GM21381 (cell line): Measurements from ENCODE around the gene PSRC1.
"Not testable (repeated sequence)": the region's sequence is repeated elsewhere in the genome, so short reads cannot be mapped to it uniquely, and the experiment has no call there.

Experiments used
- ATAC-seq: cut with Tn5 transposase; IDR thresholded peaks from one replicate; pipeline ENCODE4 v1.9.1; 2021; ENCODE audit warnings: mild to moderate bottlenecking, moderate library complexity; ENCODE audit not compliant: unreplicated experiment

Gene PSRC1

GRCh38 chr1:109296782-109297181 lies 13.8 kb upstream of the PSRC1 start:
- ATAC-seq: no peak

GRCh38 chr1:109295712-109296415 lies 12.9 kb upstream of the PSRC1 start:
- no peak for ATAC-seq

GRCh38 chr1:109294481-109294880 lies 11.5 kb upstream of the PSRC1 start:
- ATAC-seq: no peak

- ATAC-seq: no peak
Observed at GRCh38 chr1:109293026-109293425, 10.1 kb upstream of the PSRC1 start.

- no peak for ATAC-seq
Observed at GRCh38 chr1:109292364-109292763, 9.4 kb upstream of the PSRC1 start.

GRCh38 chr1:109290998-109291397 lies 8.1 kb upstream of the PSRC1 start:
- ATAC-seq: no peak

- ATAC-seq: no peak
Observed at GRCh38 chr1:109290137-109290536, 7.2 kb upstream of the PSRC1 start.

GRCh38 chr1:109286762-109287161 lies 3.8 kb upstream of the PSRC1 start:
- ATAC-seq: not testable (repeated sequence)

- ATAC-seq: no peak
Observed at GRCh38 chr1:109283748-109284600, 1.0 kb upstream of the PSRC1 start.

- no peak for ATAC-seq
Observed at GRCh38 chr1:109282497-109282951, 421 bp downstream of the PSRC1 start.

GRCh38 chr1:109281680-109282496 lies 1.1 kb downstream of the PSRC1 start:
- ATAC-seq: no peak

GRCh38 chr1:109280862-109281261 lies 2.1 kb downstream of the PSRC1 start:
- no peak for ATAC-seq

GRCh38 chr1:109279615-109280278 lies 3.2 kb downstream of the PSRC1 start:
- no peak for ATAC-seq

GRCh38 chr1:109277434-109278204 lies 5.3 kb downstream of the PSRC1 start:
- no peak for ATAC-seq

- ATAC-seq: no peak
Observed at GRCh38 chr1:109275706-109276345, 7.1 kb downstream of the PSRC1 start.

GRCh38 chr1:109274533-109275476 lies 8.1 kb downstream of the PSRC1 start:
- ATAC-seq: no peak

GRCh38 chr1:109273570-109274288 lies 9.2 kb downstream of the PSRC1 start:
- no peak for ATAC-seq
